GM12874 (cell line): Measurements from ENCODE around the gene NKAIN4.

Experiments
- TF ChIP-seq, protein P1 (sequence below): IDR thresholded peaks from 2 replicates; pipeline ENCODE4 v1.5.1; 2011; ENCODE audit warnings: low read depth, mild to moderate bottlenecking, control low read depth, low read length, moderate library complexity; ENCODE audit not compliant: insufficient read depth

The NKAIN4 gene

GRCh38 chr20:63257629-63258028 lies 3.4 kb upstream of the NKAIN4 start:
- TF ChIP-seq, protein P1, sequence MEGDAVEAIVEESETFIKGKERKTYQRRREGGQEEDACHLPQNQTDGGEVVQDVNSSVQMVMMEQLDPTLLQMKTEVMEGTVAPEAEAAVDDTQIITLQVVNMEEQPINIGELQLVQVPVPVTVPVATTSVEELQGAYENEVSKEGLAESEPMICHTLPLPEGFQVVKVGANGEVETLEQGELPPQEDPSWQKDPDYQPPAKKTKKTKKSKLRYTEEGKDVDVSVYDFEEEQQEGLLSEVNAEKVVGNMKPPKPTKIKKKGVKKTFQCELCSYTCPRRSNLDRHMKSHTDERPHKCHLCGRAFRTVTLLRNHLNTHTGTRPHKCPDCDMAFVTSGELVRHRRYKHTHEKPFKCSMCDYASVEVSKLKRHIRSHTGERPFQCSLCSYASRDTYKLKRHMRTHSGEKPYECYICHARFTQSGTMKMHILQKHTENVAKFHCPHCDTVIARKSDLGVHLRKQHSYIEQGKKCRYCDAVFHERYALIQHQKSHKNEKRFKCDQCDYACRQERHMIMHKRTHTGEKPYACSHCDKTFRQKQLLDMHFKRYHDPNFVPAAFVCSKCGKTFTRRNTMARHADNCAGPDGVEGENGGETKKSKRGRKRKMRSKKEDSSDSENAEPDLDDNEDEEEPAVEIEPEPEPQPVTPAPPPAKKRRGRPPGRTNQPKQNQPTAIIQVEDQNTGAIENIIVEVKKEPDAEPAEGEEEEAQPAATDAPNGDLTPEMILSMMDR: no peak

DNA sequence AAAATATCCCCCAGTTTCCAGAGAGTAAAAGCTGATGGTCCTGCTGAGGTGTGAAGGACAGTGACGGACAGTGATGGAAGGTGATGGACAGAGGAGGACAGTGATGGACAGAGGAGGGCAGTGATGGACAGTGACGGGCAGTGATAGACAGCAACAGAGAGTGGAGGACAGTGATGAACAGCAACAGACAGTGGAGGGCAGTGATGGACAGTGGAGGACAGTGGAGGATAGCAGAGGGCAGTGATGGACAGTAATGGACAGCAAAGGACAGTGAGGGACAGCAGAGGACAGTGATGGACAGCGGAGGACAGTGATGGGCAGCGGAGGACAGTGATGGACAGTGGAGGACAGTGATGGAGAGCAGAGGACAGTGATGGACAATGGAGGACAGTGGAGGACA lies 2.7 kb upstream of the NKAIN4 start:
- TF ChIP-seq, protein P1: no peak

- TF ChIP-seq, protein P1: no peak
Observed at GRCh38 chr20:63255931-63256704, 1.9 kb upstream of the NKAIN4 start.

GRCh38 chr20:63254606-63255384 lies 532 bp upstream of the NKAIN4 start:
- TF ChIP-seq, protein P1: peak; percentile 36; the same call in 1 of the 2 replicates

- TF ChIP-seq, protein P1: no peak
Observed at GRCh38 chr20:63253438-63254231, 628 bp downstream of the NKAIN4 start.

DNA sequence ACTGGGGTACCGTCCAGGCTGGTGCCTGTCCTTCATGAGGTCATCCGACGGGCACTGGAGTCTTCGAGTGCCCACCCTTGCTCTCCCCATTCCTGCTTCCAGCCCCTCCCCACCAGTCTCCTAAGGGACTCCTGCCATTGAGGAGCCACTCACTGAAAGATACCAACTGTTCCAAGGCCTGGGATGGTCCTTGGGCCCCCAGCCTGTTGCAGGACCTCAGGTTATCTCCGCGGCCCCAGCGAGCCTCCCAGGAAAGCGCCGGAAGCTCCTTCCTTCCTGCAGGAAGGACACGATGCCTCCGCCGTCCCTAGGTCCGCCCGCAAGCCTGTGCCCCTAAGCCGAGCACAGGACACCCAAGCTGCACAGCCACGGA lies 1.2 kb downstream of the NKAIN4 start:
- TF ChIP-seq, protein P1: no peak

DNA sequence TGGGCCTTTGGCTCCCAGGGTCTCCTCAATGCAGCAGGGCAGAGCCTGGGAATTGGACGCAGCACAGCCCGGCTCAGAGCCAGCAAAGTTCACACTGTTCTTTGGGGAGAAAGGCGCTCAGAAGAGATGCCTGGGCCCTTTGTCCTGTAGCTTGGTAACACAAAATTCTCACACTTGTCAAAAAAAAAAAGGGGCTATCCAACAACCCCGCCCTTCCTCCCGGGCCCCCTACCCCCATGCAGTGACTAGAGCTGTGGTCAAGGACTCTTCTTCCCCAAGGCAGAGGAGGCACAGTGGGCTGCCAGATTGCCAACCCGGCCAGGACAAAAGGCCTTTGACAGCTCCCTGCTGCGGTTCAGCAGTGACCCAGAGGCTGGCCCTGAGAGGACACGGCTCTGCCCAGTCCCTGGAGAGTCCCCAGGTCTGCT lies 2.0 kb downstream of the NKAIN4 start:
- TF ChIP-seq, protein P1: no peak
